Measurements from ENCODE around the gene RHOT2. TPM values are rescaled to one million over a fixed set of nuclear protein-coding genes. Genes with fewer than 3 reads are reported as not detected.

The RHOT2 gene
- total and polyA plus RNA-seq, 3 experiments from 2014 or later = 49.6 to 151 (median 140) TPM

- ChIA-PET POLR2A (no interaction called here), CTCF (no interaction called here)
Measured at GRCh38 chr16:630815-631405, 37.0 kb upstream of the RHOT2 start, which contains the start of gene WFIKKN1. WFIKKN1 (plus strand) TSS chr16:630985; CDS start chr16:631254, 269 bp downstream.

DNA sequence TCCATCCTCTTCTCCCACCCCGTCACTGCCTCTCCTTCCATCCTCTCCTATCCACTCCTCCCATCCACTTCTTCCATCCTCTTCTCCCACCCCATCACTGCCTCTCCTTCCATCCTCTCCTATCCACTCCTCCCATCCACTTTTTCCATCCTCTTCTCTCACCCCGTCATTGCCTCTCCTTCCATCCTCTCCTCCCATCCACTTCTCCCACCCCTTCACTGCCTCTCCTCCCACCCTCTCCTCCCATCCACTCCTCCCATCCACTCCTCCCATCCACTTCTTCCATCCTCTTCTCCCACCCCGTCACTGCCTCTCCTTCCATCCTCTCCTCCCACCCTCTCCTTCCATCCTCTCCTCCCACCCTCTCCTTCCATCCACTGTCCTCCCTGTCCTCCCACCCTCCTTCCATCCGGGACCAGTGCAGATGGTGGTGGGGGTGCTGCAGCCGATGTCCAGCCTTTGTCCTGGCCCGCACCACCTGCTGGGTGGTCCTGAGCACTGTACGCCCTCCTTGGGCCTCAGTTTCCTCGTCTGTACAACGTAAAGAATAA, 36.0 kb upstream of the RHOT2 start:
- Mint-ChIP-seq H3K9me3 (peaks cover 0 to 3% (median 0%) of the 10 kb centered on the region in 5 donors), H3K27ac (peak overlapping the region in 1 of 8 donors; percentile 83), H3K27me3 (peaks cover 0 to 7% of the 10 kb centered on the region in 2 donors), H3K36me3 (peaks cover 0 to 27% (median 0%) of the 10 kb centered on the region in 3 donors), H3K4me1 (peaks cover 0 to 11% (median 9%) of the 10 kb centered on the region in 3 donors), H3K4me3 (no peak overlapping the region)
- Histone ChIP-seq H3K27me3 (ENCODE audit: insufficient read depth, low read length, poor library complexity, severe bottlenecking) (no peaks in the 10 kb centered on the region), H3K4me1 (ENCODE audit: insufficient read depth, low read length) (peaks cover 7% of the 10 kb centered on the region), H3K36me3 (ENCODE audit: insufficient read depth, low read length) (no peaks in the 10 kb centered on the region), H3K4me3 (ENCODE audit: low read length) (no peak overlapping the region), H3K9me3 (ENCODE audit: low read length) (no peaks in the 10 kb centered on the region), H3K27ac (ENCODE audit: low read depth, low read length) (no peak overlapping the region)
- DNase-seq = no peak
- POLR2A ChIA-PET = no interaction called here
- CTCF ChIA-PET = no interaction called here

More at GRCh38 chr16:630815-631405, 37.0 kb upstream of the RHOT2 start, which contains the start of gene WFIKKN1:
- H3K27ac Mint-ChIP-seq = peak within 1 kb of the TSS in 1 of 8 donors; percentile 57
- Histone ChIP-seq H3K27me3 (ENCODE audit: insufficient read depth, low read length, poor library complexity, severe bottlenecking) (no peaks in the 10 kb centered on the region), H3K4me1 (ENCODE audit: insufficient read depth, low read length) (peaks cover 7% of the 10 kb centered on the region), H3K27ac (ENCODE audit: low read depth, low read length) (no peak within 1 kb of the TSS), H3K9me3 (ENCODE audit: low read length) (no peaks in the 10 kb centered on the region), H3K36me3 (ENCODE audit: insufficient read depth, low read length) (no peaks in the 10 kb centered on the region), H3K4me3 (ENCODE audit: low read length) (no peak within 1 kb of the TSS)
- H3K4me1 Mint-ChIP-seq = peaks cover 0 to 4% (median 2%) of the 10 kb centered on the region in 3 donors
- H3K9me3 Mint-ChIP-seq = no peaks in the 10 kb centered on the region
- H3K4me3 Mint-ChIP-seq = peak within 1 kb of the TSS in 1 of 7 donors; percentile 32
- peaks cover 0 to 29% (median 0%) of the 10 kb centered on the region in 3 donors for H3K36me3 Mint-ChIP-seq
- DNase-seq = no peak
- H3K27me3 Mint-ChIP-seq = no peaks in the 10 kb centered on the region

DNA sequence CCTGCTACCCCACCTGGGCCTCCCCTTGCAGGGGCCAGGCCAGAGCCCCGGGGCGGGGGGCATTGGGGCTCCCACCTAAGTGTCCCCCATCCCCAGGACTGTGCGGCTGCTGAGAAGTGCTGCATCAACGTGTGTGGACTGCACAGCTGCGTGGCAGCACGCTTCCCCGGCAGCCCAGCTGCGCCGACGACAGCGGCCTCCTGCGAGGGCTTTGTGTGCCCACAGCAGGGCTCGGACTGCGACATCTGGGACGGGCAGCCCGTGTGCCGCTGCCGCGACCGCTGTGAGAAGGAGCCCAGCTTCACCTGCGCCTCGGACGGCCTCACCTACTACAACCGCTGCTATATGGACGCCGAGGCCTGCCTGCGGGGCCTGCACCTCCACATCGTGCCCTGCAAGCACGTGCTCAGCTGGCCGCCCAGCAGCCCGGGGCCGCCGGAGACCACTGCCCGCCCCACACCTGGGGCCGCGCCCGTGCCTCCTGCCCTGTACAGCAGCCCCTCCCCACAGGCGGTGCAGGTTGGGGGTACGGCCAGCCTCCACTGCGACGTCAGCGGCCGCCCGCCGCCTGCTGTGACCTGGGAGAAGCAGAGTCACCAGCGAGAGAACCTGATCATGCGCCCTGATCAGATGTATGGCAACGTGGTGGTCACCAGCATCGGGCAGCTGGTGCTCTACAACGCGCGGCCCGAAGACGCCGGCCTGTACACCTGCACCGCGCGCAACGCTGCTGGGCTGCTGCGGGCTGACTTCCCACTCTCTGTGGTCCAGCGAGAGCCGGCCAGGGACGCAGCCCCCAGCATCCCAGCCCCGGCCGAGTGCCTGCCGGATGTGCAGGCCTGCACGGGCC, 35.2 kb upstream of the RHOT2 start:
- Histone ChIP-seq H3K36me3 (ENCODE audit: insufficient read depth, low read length) (no peaks in the 10 kb centered on the region), H3K4me3 (ENCODE audit: low read length) (no peak overlapping the region), H3K27me3 (ENCODE audit: insufficient read depth, low read length, poor library complexity, severe bottlenecking) (no peaks in the 10 kb centered on the region), H3K27ac (ENCODE audit: low read depth, low read length) (no peak overlapping the region), H3K9me3 (ENCODE audit: low read length) (no peaks in the 10 kb centered on the region), H3K4me1 (ENCODE audit: insufficient read depth, low read length) (peaks cover 12% of the 10 kb centered on the region)
- Mint-ChIP-seq H3K27ac (no peak overlapping the region), H3K27me3 (peaks cover 0 to 7% of the 10 kb centered on the region in 2 donors), H3K9me3 (peaks cover 0 to 3% (median 0%) of the 10 kb centered on the region in 5 donors), H3K36me3 (peaks cover 0 to 20% (median 0%) of the 10 kb centered on the region in 3 donors), H3K4me3 (no peak overlapping the region), H3K4me1 (peaks cover 0 to 16% (median 9%) of the 10 kb centered on the region in 3 donors)
- ChIA-PET POLR2A (no interaction called here), CTCF (no interaction called here)
- DNase-seq = peak in 1 of 5 donors; percentile 46

GRCh38 chr16:633336-634050, 34.4 kb upstream of the RHOT2 start:
- peaks cover 16% of the 10 kb centered on the region for H3K4me1 ChIP-seq (ENCODE audit: insufficient read depth, low read length)
- Mint-ChIP-seq H3K27ac (no peak overlapping the region), H3K27me3 (peaks cover 0 to 7% of the 10 kb centered on the region in 2 donors), H3K36me3 (peaks cover 0 to 13% (median 0%) of the 10 kb centered on the region in 3 donors), H3K4me1 (peaks cover 0 to 20% (median 10%) of the 10 kb centered on the region in 3 donors), H3K4me3 (peak overlapping the region in 2 of 7 donors; percentile 80 to 81), H3K9me3 (peaks cover 0 to 3% (median 0%) of the 10 kb centered on the region in 5 donors)
- CTCF ChIA-PET = no interaction called here
- no peaks in the 10 kb centered on the region for H3K9me3 ChIP-seq (ENCODE audit: low read length)
- H3K36me3 ChIP-seq (ENCODE audit: insufficient read depth, low read length) = no peaks in the 10 kb centered on the region
- H3K27ac ChIP-seq (ENCODE audit: low read depth, low read length) = no peak overlapping the region
- no peak overlapping the region for H3K4me3 ChIP-seq (ENCODE audit: low read length)
- POLR2A ChIA-PET = no interaction called here
- peak in 1 of 5 donors; percentile 50 for DNase-seq
- no peaks in the 10 kb centered on the region for H3K27me3 ChIP-seq (ENCODE audit: insufficient read depth, low read length, poor library complexity, severe bottlenecking)

- Histone ChIP-seq H3K27me3 (ENCODE audit: insufficient read depth, low read length, poor library complexity, severe bottlenecking) (no peaks in the 10 kb centered on the region), H3K36me3 (ENCODE audit: insufficient read depth, low read length) (no peaks in the 10 kb centered on the region), H3K4me3 (ENCODE audit: low read length) (no peak overlapping the region), H3K4me1 (ENCODE audit: insufficient read depth, low read length) (peaks cover 16% of the 10 kb centered on the region), H3K27ac (ENCODE audit: low read depth, low read length) (no peak overlapping the region), H3K9me3 (ENCODE audit: low read length) (no peaks in the 10 kb centered on the region)
- Mint-ChIP-seq H3K9me3 (peaks cover 0 to 3% (median 0%) of the 10 kb centered on the region in 5 donors), H3K36me3 (peaks cover 0 to 10% (median 0%) of the 10 kb centered on the region in 3 donors), H3K4me3 (peak overlapping the region in 6 of 7 donors; percentile 34 to 88 (median 62)), H3K27me3 (peaks cover 0 to 7% of the 10 kb centered on the region in 2 donors), H3K4me1 (peaks cover 0 to 20% (median 10%) of the 10 kb centered on the region in 3 donors), H3K27ac (peak overlapping the region in 2 of 8 donors; percentile 78 to 87)
- DNase-seq = no peak
- POLR2A ChIA-PET = no interaction called here
- CTCF ChIA-PET = no interaction called here
Measured at GRCh38 chr16:634051-634670, 33.8 kb upstream of the RHOT2 start.

- Mint-ChIP-seq H3K4me1 (peaks cover 0 to 20% (median 10%) of the 10 kb centered on the region in 3 donors), H3K4me3 (peak overlapping the region; percentile 37 to 88 (median 64)), H3K27ac (peak overlapping the region in 1 of 8 donors; percentile 21), H3K9me3 (peaks cover 0 to 3% (median 0%) of the 10 kb centered on the region in 5 donors), H3K36me3 (peaks cover 0 to 10% (median 0%) of the 10 kb centered on the region in 3 donors), H3K27me3 (peaks cover 0 to 7% of the 10 kb centered on the region in 2 donors)
- CTCF ChIA-PET = no interaction called here
- Histone ChIP-seq H3K9me3 (ENCODE audit: low read length) (no peaks in the 10 kb centered on the region), H3K4me1 (ENCODE audit: insufficient read depth, low read length) (peaks cover 16% of the 10 kb centered on the region), H3K27ac (ENCODE audit: low read depth, low read length) (peak overlapping the region; percentile 80), H3K27me3 (ENCODE audit: insufficient read depth, low read length, poor library complexity, severe bottlenecking) (no peaks in the 10 kb centered on the region), H3K36me3 (ENCODE audit: insufficient read depth, low read length) (no peaks in the 10 kb centered on the region), H3K4me3 (ENCODE audit: low read length) (peak overlapping the region; percentile 81)
- no peak for DNase-seq
- POLR2A ChIA-PET = no interaction called here
Measured at GRCh38 chr16:634996-635395, 32.9 kb upstream of the RHOT2 start.

DNA sequence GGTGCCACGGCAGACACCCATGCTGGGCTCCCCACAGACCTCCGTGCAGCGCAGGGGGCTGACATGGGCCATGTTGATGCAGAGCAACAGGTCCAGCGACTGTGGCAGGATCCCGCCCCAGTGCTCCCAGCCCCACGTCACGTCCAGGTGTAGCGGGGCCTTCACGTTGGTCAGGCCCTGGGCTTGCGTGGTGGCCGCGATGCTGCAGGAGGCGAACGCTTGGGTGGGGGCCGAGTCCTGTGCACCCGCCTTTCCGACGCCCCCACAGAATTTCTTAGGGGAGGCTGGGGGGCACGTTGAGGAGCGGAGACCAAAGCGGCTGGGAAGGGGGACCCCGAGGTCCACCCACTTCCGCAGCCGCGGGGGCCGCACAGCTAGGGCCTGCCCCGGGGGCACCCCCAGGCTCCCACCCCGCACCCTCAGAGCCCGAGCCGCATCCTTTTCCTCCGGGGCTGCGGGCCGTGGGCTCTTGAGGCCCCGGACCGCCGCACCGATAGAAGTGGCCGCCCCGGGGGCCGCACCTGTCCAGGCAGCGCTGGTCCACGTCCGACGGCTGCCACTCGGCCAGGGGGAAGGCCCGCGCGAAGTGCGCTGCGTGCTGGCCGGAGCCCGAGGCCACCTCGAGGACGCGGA, 32.2 kb upstream of the RHOT2 start:
- POLR2A ChIA-PET = interaction anchor here (0.6 to 2.5 kb wide), 10 partner anchors 12 to 1520 kb away, joined by 3 to 11 read pairs (median 6); partner anchors contain the start of genes CAPN15, DECR2, STUB1 and TRAF7
- Mint-ChIP-seq H3K27ac (peak overlapping the region in 1 of 8 donors; percentile 100), H3K4me1 (peaks cover 0 to 20% (median 10%) of the 10 kb centered on the region in 3 donors), H3K27me3 (peaks cover 0 to 7% of the 10 kb centered on the region in 2 donors), H3K36me3 (peaks cover 0 to 10% (median 0%) of the 10 kb centered on the region in 3 donors), H3K4me3 (peak overlapping the region; percentile 28 to 99 (median 97)), H3K9me3 (peaks cover 0 to 3% (median 0%) of the 10 kb centered on the region in 5 donors)
- peak overlapping the region; percentile 80 for H3K27ac ChIP-seq (ENCODE audit: low read depth, low read length)
- H3K4me1 ChIP-seq (ENCODE audit: insufficient read depth, low read length) = peaks cover 16% of the 10 kb centered on the region
- CTCF ChIA-PET = interaction anchor here (0.7 to 1.6 kb wide), 7 partner anchors 12 to 150 kb away, joined by 3 to 7 read pairs (median 3); partner anchors contain the start of genes RAB40C and WDR90
- H3K36me3 ChIP-seq (ENCODE audit: insufficient read depth, low read length) = no peaks in the 10 kb centered on the region
- H3K27me3 ChIP-seq (ENCODE audit: insufficient read depth, low read length, poor library complexity, severe bottlenecking) = no peaks in the 10 kb centered on the region
- no peak for DNase-seq
- peak overlapping the region; percentile 81 for H3K4me3 ChIP-seq (ENCODE audit: low read length)
- H3K9me3 ChIP-seq (ENCODE audit: low read length) = no peaks in the 10 kb centered on the region

All from CD8-positive, alpha-beta memory T cell (primary cell).